SU-DHL-6 (cell line): ENCODE measurements around the gene VIM.

Experiments used
- CTCF ChIP-seq: fragments of 200-600 bp; sonication (generic); IDR thresholded peaks from one replicate; pipeline ENCODE4 v1.5.1; 2017; ENCODE audit warnings: antibody characterized with exemption, mild to moderate bottlenecking, low read length, moderate library complexity; ENCODE audit not compliant: insufficient read depth, poor library complexity, severe bottlenecking
- EZH2phosphoT487 ChIP-seq: fragments of 200-600 bp; sonication (generic), shearing (Covaris generic); conservative IDR thresholded peaks from 2 replicates; pipeline ENCODE4 v1.6.1; 2018; ENCODE audit warnings: mild to moderate bottlenecking, antibody characterized with exemption, low read length, moderate library complexity, mixed read lengths

DNA sequence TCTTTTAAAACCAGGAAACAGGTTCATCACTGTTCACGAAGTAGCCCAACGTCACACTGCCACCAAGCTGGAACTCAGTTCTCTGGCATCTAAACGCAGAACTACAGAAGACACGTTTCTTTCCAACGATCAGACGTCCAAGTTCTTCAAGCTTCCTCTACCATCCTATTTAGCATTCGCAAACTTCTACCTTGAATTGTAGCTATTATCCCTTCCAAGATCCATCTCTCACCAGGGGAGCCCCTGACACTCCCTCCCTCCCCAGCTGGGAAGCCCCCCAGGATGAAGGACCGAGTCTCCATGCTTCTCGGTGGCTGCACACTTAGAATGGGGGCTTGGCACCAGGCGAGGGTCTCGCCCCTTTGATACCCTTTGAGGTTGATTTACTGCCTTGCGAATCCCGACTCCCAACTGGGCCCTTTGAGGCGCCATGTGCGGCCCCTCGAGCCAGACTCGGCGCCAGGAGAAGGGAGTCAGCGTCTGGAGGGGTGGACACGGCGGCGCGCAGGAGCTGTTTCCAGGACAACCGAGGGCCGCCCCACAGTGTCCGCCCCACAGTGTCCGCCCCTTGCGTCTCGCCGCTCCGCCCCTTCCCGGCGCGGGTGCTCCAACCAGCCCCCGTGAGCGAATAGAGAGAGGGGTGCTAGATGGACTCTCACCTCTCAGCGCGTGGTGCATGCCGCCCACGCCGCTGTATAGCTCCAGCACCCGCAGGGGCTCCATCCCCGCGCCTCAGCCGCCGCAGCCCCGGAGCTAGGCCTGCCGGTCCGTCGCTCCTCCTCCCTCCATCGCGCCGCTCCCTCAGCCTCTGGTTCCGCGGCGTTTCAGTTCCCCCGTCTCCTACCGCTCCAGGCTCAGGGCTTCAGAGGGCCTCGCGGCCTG is 26.9 kb upstream of the VIM start, which contains the start of gene TRDMT1:
- TF ChIP-seq CTCF, result no peak
- TF ChIP-seq EZH2phosphoT487, result no peak
